Islet of Langerhans (tissue), 1 donor: ENCODE data around the gene PPP2R1A.

Experiments used
- FAIRE-seq: peaks from one replicate; lab custom pipeline; 2011; peaks lifted over from hg19 to GRCh38; lab: Jason Lieb, UNC

Gene PPP2R1A

GRCh38 chr19:52189735-52190486 is at the start of gene PPP2R1A:
PPP2R1A (plus strand) TSS chr19:52190052; CDS start chr19:52190097, 45 bp downstream.
- peak; percentile 100 for FAIRE-seq

GRCh38 chr19:52141203-52141602 is 48.6 kb upstream of the PPP2R1A start:
- no peak for FAIRE-seq

GRCh38 chr19:52142001-52142595 is 47.8 kb upstream of the PPP2R1A start:
- FAIRE-seq = no peak

- no peak for FAIRE-seq
Measured at GRCh38 chr19:52148256-52148655, 41.6 kb upstream of the PPP2R1A start.

GRCh38 chr19:52155596-52156359 is 34.1 kb upstream of the PPP2R1A start:
- no peak for FAIRE-seq

- FAIRE-seq = no peak
Measured at GRCh38 chr19:52170304-52170703, 19.5 kb upstream of the PPP2R1A start.

GRCh38 chr19:52170863-52171320 is 19.0 kb upstream of the PPP2R1A start:
- FAIRE-seq = no peak

- no peak for FAIRE-seq
Measured at GRCh38 chr19:52171321-52172169, 18.3 kb upstream of the PPP2R1A start, which contains the start of gene ZNF836. ZNF836 (minus strand) TSS chr19:52171621; CDS start chr19:52168072, 3,549 bp downstream.

GRCh38 chr19:52172347-52172746 is 17.5 kb upstream of the PPP2R1A start:
- no peak for FAIRE-seq

- no peak for FAIRE-seq
Measured at GRCh38 chr19:52176574-52176973, 13.3 kb upstream of the PPP2R1A start.

GRCh38 chr19:52187407-52187806 is 2.4 kb upstream of the PPP2R1A start:
- FAIRE-seq = no peak

GRCh38 chr19:52188822-52189734 is 774 bp upstream of the PPP2R1A start:
- no peak for FAIRE-seq

- FAIRE-seq = no peak
Measured at GRCh38 chr19:52190487-52191293, 838 bp downstream of the PPP2R1A start.

GRCh38 chr19:52191389-52191788 is 1.5 kb downstream of the PPP2R1A start:
- FAIRE-seq = no peak

GRCh38 chr19:52191951-52192350 is 2.1 kb downstream of the PPP2R1A start:
- no peak for FAIRE-seq

- no peak for FAIRE-seq
Measured at GRCh38 chr19:52196256-52196967, 6.6 kb downstream of the PPP2R1A start.

- no peak for FAIRE-seq
Measured at GRCh38 chr19:52197964-52198363, 8.1 kb downstream of the PPP2R1A start.

- no peak for FAIRE-seq
Measured at GRCh38 chr19:52198678-52199077, 8.8 kb downstream of the PPP2R1A start.

- FAIRE-seq = no peak
Measured at GRCh38 chr19:52200044-52200443, 10.2 kb downstream of the PPP2R1A start.
